Stimulated activated CD4-positive, alpha-beta T cell treated with anti-CD3 and anti-CD28 coated beads, Interleukin-1b, Interleukin-23, amount 100 ng/mL, for 1 hour (primary cell): Measurements from ENCODE around the gene SYNGR3.

ENCODE experiments used
- DNase-seq, 2 donors: peaks; one replicate each; pipeline ENCODE4 v3.0.0-alpha.2; 2020; ENCODE audit warnings: low read depth in 2 of 2

SYNGR3 gene

GRCh38 chr16:1992704-1993317 lies 3.0 kb downstream of the SYNGR3 start:
- no peak for DNase-seq

DNA sequence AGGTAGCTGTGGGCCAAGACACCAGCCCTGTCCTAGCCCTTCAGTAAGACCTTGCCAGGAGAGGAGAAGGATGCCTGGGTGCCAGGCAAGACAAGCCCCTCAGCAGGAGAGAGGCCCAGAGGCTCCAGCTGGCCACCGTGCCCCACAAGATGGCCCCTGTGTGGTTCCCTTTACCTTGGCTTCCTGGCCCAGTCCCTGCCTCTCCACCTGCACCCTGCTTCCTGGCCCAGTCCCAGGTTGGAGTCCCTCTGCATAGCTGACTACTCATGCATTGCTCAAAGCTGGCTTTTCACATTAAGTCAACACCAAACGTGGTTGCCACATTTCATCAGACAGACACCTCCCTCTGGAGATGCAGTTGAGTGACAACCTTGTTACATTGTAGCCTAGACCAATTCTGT lies 4.0 kb downstream of the SYNGR3 start:
- no peak for DNase-seq

- no peak for DNase-seq
Measured at GRCh38 chr16:1997494-1998359, 8.0 kb downstream of the SYNGR3 start.

DNA sequence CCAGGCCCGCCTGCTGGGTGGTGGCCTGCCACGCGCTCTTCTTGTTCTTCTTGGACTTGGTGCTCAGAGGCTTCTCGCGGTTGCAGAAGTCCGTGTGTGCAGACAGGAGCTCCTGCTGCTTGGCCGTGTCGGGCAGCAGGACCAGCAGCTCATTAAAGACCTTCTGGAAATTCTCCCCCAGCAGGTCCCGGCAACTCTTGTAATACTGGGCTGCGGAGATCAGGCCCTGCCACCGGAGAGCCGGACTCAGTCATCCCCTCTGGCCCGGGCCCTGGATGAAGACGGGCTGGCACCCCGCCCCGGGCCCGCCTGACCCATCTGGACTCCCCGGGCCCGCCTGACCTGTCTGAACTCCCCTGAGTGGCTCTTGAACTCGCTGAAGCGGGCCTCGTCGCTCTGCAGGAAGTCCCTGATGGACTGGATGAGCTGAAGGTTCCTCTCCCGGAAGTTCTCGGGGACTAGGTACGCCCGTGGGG lies 8.6 kb downstream of the SYNGR3 start:
- no peak for DNase-seq

DNA sequence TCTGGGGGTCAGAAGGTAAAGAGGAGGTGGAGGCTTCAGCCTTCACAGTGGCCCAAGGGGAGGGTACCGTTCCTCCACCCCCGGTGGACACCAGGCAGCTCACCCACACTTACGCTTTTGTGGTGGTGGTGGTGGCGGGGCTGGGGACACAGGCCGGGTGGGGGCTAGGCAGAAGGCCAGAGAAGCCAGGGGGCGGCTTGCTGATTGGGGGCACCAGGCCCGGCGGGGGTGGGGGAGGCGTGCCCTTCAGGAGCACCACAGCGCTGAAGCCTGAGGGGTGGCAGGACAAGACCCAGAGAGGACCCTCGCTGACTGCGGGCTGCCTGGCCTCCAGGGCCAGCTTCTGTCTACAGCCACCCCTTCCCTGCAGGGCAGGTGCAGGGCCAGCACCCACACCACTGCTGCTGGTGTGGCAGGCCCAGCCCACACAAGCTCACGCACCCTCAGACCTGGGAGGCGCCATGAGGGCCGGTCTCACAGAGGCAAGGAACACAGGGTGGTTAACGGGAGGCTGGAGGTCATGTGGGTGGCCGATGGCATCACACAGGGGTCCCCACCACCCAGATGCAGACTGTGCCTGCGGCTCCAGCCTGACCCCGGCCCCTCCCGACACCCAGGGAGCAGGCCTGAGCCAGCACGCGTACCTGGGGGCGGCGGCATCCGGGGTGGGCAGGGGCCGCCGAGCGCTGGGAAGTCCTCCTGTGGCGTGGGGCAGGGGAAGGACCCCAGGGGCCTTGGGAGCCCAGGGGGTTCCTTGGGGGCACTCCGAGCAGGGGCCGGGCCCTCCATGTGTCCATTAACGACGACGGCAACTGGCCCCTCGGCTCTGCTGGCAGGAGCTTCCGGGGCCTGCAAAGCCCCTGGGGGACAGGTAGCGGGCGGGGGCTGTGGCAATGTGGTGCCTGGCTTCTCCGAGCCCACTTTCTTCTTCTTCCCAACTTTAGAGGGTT lies 9.4 kb downstream of the SYNGR3 start:
- DNase-seq = no peak

- no peak for DNase-seq
Measured at GRCh38 chr16:1999866-2000514, 10.2 kb downstream of the SYNGR3 start.

DNA sequence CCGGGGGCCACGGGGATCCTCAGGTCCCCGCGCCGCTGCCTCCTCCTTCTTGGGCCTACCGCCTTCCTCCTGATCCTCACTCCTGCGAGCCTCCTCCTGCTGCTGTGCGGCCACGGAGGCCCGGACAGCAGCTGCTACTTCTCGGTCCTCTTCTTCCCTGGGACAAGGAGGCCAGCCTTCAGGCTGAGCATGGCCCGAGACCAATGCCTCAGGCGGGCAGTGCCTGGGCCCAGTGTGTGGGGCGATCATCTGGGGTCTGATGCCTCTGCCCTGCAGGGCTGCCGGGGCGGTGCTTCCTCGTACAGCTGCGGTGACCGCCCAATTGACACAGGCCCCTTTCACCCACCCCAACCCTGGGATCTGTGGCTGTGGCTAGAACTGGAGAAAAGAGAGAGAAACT lies 11.3 kb downstream of the SYNGR3 start:
- no peak for DNase-seq

DNA sequence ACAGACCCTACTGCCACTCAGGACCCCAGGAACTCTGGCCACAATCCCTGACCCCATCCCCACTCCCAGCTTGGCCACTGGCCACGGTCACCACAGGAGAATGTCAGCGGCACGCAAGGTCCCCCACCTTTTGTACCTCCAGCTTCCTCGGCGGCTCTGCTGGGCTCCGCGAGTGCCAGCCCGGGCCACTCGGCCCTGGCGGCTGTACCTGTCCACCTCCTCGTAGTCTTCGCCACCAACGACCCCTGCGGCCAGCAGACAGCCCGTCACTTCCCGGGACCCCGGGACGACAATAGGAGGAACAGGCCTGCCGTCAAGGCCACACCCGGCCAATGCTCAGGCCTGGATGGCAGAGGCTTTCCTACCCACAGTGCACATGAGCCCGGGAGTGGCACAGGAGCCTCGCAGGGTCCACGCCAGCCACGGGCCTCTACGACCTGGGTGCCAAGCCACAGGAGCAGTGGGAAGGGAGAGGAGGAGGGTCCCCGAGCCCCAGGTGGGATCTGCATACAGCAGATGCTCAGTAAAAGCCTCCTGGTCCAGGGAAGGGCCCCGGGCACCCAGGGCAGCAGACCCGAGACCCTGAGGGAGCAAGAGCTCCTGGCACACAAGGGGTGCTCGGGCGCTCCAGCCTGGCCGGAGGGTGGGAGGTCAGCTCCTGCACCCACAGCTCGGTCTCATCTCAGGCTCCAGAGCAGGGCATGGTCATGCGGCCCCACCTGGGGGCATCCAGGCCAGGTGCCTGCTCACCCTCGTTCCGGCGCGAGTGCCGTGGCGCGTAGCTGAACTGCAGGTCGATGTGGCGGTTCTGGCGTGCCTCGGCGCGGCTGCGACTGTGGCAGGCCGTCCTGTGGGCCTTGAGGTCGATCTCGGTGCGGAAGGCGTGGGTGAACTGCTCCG lies 11.9 kb downstream of the SYNGR3 start:
- DNase-seq = no peak

DNA sequence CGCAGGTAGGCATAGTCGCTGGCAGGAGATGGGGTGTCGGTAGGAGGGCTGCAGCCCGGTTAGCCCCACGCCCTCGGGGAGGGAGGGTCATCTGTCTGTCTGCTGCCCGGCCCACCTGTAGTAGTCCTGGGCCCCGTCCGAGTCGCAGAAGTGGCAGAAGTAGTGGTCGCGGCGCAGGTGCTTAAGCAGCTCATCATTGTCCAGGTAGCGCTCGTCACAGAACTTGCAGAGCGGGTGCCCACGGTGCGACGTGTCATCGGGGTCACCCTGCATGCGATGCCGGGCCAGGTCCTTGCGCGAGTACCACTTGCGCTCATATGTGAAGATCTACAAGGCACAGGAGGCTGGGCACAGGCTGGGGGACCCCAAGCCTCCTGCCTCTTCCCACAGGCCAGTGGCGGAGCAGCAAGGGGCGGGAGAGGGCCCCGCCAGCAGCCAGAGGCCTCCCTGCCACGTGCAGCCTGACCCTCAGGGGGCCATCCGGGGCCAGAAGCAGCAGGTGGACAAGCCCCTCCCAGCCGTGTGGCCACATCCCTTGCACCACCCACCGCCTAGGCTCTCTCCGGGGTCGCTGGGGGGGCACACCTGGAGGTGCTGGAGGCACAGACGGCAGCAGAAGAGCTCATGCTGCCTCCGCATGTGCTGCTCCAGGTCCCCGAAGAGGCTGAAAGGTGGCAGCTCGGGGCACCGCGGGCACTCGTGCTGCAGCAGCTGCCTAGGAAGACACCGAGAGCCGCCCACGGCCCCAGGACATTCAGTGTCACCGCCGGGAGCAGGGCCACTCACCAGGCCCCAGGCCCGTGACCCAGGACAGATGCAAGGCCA lies 12.8 kb downstream of the SYNGR3 start:
- DNase-seq = no peak

- DNase-seq = no peak
Measured at GRCh38 chr16:2003231-2003826, 13.6 kb downstream of the SYNGR3 start.

GRCh38 chr16:2003827-2004641 lies 14.3 kb downstream of the SYNGR3 start:
- peak; percentile 69 to 76 for DNase-seq

- no peak for DNase-seq
Measured at GRCh38 chr16:2004795-2005517, 15.2 kb downstream of the SYNGR3 start.

GRCh38 chr16:2005646-2006045 lies 15.9 kb downstream of the SYNGR3 start:
- no peak for DNase-seq

GRCh38 chr16:2006317-2006716 lies 16.5 kb downstream of the SYNGR3 start:
- DNase-seq = no peak

DNA sequence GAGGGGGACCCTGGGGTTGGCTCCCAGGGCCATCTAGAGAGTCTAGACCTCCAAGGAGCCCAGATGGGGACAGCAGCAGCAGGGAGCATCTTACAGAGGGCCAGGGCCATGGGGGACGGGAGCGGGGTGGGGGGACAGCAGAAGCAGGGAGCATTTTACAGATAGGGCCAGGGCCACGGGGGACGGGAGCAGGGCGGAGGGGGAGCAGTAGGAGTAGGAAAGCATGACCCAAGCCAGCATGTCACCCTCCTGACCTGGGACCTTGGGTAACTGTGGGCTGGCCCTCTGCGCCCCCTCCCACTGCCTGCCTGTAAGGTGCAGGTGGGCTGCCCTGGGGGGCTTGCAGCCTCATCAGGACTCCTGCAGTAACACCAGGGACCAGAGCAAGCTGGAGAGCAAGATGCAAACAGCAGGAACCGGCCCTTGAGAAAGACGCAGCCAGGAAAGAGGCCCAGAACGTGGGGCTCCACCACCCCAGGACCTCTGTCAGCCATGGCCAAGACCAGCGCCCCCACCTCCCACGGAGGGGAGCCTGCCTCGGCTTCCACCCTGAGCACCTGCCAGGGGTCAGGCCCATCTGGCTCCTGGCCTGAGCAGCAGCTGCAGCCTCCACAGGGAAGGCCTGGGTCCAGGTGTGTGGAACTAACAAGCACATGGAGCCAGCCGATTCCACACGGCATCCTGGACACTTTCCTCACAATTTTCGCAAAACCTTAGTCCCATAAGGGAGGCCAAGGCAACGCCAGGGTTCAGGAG lies 17.5 kb downstream of the SYNGR3 start:
- no peak for DNase-seq

DNA sequence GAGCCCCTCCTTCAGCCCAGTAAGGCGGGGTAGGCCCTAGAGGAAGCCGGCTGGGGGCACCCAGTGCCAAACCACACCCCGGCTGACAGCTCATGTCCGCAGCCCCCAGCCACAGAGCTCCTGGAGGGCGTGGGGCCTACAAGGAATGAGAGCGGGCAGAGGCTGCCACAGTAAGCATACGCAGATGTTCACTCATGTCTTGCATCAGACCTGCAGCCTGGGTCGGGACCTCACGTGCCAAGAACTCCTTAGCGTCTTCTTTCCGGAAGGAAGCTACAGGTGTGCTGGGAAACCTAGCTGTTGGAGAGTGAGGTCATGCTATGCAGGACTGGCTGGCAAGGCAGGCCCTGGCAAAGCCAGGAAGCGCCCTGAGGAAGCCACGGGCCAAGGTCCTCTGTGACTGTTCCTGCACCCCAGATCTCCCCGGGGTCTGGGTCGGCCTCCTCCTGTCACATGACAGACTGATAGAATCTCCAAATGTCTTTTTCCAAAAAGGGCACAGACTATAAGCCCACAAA lies 18.3 kb downstream of the SYNGR3 start:
- no peak for DNase-seq
